H9 (cell line): ENCODE measurements around the gene KIAA0513. TPM values are rescaled to one million over a fixed set of nuclear protein-coding genes. Genes with fewer than 3 reads are reported as not detected.

ENCODE experiments used
- DNase-seq: peaks from one replicate; pipeline ENCODE4 v3.0.0-alpha.2; 2017
- H2AFZ ChIP-seq: one replicate; pipeline ENCODE4 v1.6.1; 2013; ENCODE audit warnings: mild to moderate bottlenecking, low read length, control low read depth, moderate library complexity
- H2AK5ac ChIP-seq: 2 replicates; pipeline ENCODE4 v1.6.1; 2013; ENCODE audit warnings: low read length, control low read depth, mixed read lengths; ENCODE audit not compliant: insufficient read length
- H2BK120ac ChIP-seq: one replicate; pipeline ENCODE4 v1.6.1; 2013; ENCODE audit warnings: low read depth, mild to moderate bottlenecking, low read length, control low read depth, inconsistent platforms; ENCODE audit not compliant: poor library complexity, severe bottlenecking
- H2BK12ac ChIP-seq: 2 replicates; pipeline ENCODE4 v1.6.1; 2013; ENCODE audit warnings: low read length, control low read depth, mixed read lengths, low read depth; ENCODE audit not compliant: insufficient read length
- H2BK15ac ChIP-seq: 2 replicates; pipeline ENCODE4 v1.6.1; 2013; ENCODE audit warnings: low read depth, low read length, control low read depth
- H2BK20ac ChIP-seq: one replicate; pipeline ENCODE4 v1.6.1; 2013; ENCODE audit warnings: low read depth, mild to moderate bottlenecking, low read length, control low read depth, inconsistent platforms; ENCODE audit not compliant: poor library complexity, severe bottlenecking
- H2BK5ac ChIP-seq: 2 replicates; pipeline ENCODE4 v1.6.1; 2013; ENCODE audit warnings: low read length, control low read depth, mixed read lengths; ENCODE audit not compliant: insufficient read length
- H3K14ac ChIP-seq: 2 replicates; pipeline ENCODE4 v1.6.1; 2013; ENCODE audit warnings: low read length, control low read depth; ENCODE audit not compliant: insufficient read depth
- H3K18ac ChIP-seq: 2 replicates; pipeline ENCODE4 v1.6.1; 2013; ENCODE audit warnings: low read depth, mild to moderate bottlenecking, mixed read lengths, low read length, control low read depth; ENCODE audit not compliant: insufficient read length
- H3K23ac ChIP-seq: 2 replicates; pipeline ENCODE4 v1.6.1; 2013; ENCODE audit warnings: low read length, control low read depth, mixed read lengths, low read depth; ENCODE audit not compliant: insufficient read length
- H3K23me2 ChIP-seq: 2 replicates; pipeline ENCODE4 v1.6.1; 2013; ENCODE audit warnings: low read depth, mild to moderate bottlenecking, mixed read lengths, low read length, control low read depth; ENCODE audit not compliant: insufficient read length, poor library complexity, severe bottlenecking
- H3K27ac ChIP-seq: 2 replicates; pipeline ENCODE4 v1.5.1; 2013; ENCODE audit warnings: low read length, control low read depth, mixed read lengths, low read depth; ENCODE audit not compliant: insufficient read length
- H3K27me3 ChIP-seq: 2 replicates; pipeline ENCODE4 v1.6.1; 2013; ENCODE audit warnings: low read length, control low read depth, inconsistent platforms; ENCODE audit not compliant: insufficient read depth
- H3K4ac ChIP-seq: 2 replicates; pipeline ENCODE4 v1.6.1; 2013; ENCODE audit warnings: low read depth, mild to moderate bottlenecking, control low read depth, inconsistent platforms, low read length, moderate library complexity
- H3K4me1 ChIP-seq: 2 replicates; pipeline ENCODE4 v1.6.1; 2013; ENCODE audit warnings: low read length, control low read depth, inconsistent platforms; ENCODE audit not compliant: insufficient read depth
- H3K4me2 ChIP-seq: 2 replicates; pipeline ENCODE4 v1.6.1; 2013; ENCODE audit warnings: low read length, control low read depth, mixed read lengths; ENCODE audit not compliant: insufficient read length, insufficient read depth
- H3K56ac ChIP-seq: 2 replicates; pipeline ENCODE4 v1.6.1; 2013; ENCODE audit warnings: low read depth, mild to moderate bottlenecking, mixed read lengths, low read length, control low read depth; ENCODE audit not compliant: insufficient read length
- H3K79me1 ChIP-seq: 2 replicates; pipeline ENCODE4 v1.6.1; 2013; ENCODE audit warnings: low read depth, mild to moderate bottlenecking, moderate library complexity, low read length, control low read depth, inconsistent platforms; ENCODE audit not compliant: insufficient read depth, poor library complexity, severe bottlenecking
- H3K79me2 ChIP-seq: 2 replicates; pipeline ENCODE4 v1.6.1; 2013; ENCODE audit warnings: low read length, control low read depth, inconsistent platforms; ENCODE audit not compliant: insufficient read depth
- H3K9ac ChIP-seq: 2 replicates; pipeline ENCODE4 v1.6.1; 2013; ENCODE audit warnings: low read length, control low read depth, mixed read lengths; ENCODE audit not compliant: insufficient read length; ENCODE audit errors: extremely low read depth
- H3K9me3 ChIP-seq: one replicate; pipeline ENCODE4 v1.6.1; 2013; ENCODE audit warnings: low read depth, low read length, inconsistent platforms; ENCODE audit not compliant: control insufficient read depth
- H3T11ph ChIP-seq: one replicate; pipeline ENCODE4 v1.6.1; 2013; ENCODE audit warnings: mild to moderate bottlenecking, low read length, control low read depth, inconsistent platforms
- H4K20me1 ChIP-seq: one replicate; pipeline ENCODE4 v1.6.1; 2013; ENCODE audit not compliant: control insufficient read depth, insufficient read length, insufficient read depth
- H4K5ac ChIP-seq: 2 replicates; pipeline ENCODE4 v1.6.1; 2013; ENCODE audit warnings: low read depth, mild to moderate bottlenecking, mixed read lengths, low read length, control low read depth; ENCODE audit not compliant: insufficient read length
- H4K8ac ChIP-seq: replicated peaks from 2 replicates; pipeline ENCODE4 v1.6.1; 2013; ENCODE audit warnings: low read length, control low read depth, mixed read lengths, low read depth; ENCODE audit not compliant: insufficient read length
- H4K91ac ChIP-seq: 2 replicates; pipeline ENCODE4 v1.6.1; 2013; ENCODE audit warnings: low read depth, mild to moderate bottlenecking, moderate library complexity, mixed read lengths, low read length, control low read depth; ENCODE audit not compliant: insufficient read length
- H3K27ac Mint-ChIP-seq, 3 experiments: 2 replicates in 2 of 3; 3 replicates in 1 of 3; pipeline ENCODE4 v1.8.0; 2020 to 2021; ENCODE audit warnings: mixed read lengths in 3 of 3, mild to moderate bottlenecking in 1 of 3, moderate library complexity in 1 of 3
- H3K27me3 Mint-ChIP-seq: 2 replicates; pipeline ENCODE4 v1.8.0; 2021; ENCODE audit warnings: low read depth, mild to moderate bottlenecking, moderate library complexity, mixed read lengths
- H3K36me3 Mint-ChIP-seq, 3 experiments: 2 replicates in 2 of 3; 3 replicates in 1 of 3; pipeline ENCODE4 v1.8.0; 2020 to 2021; ENCODE audit warnings: low read depth in 3 of 3, mixed read lengths in 3 of 3; ENCODE audit not compliant: insufficient read depth in 1 of 3
- H3K4me1 Mint-ChIP-seq, 2 experiments: 2 replicates each; pipeline ENCODE4 v1.8.0; 2020; ENCODE audit warnings: mixed read lengths in 2 of 2
- H3K4me3 Mint-ChIP-seq, 2 experiments: 2 replicates in 1 of 2; 3 replicates in 1 of 2; pipeline ENCODE4 v1.8.0; 2020 to 2021; ENCODE audit warnings: mild to moderate bottlenecking in 2 of 2, mixed read lengths in 2 of 2, moderate library complexity in 1 of 2
- H3K9me3 Mint-ChIP-seq, 2 experiments: 2 replicates in 1 of 2; 3 replicates in 1 of 2; pipeline ENCODE4 v1.8.0; 2020; ENCODE audit warnings: mild to moderate bottlenecking in 2 of 2, mixed read lengths in 2 of 2, moderate library complexity in 1 of 2
- CTCF ChIP-seq: fragments of 200-600 bp; sonication (generic); conservative IDR thresholded peaks from 3 replicates; pipeline ENCODE4 v1.8.0; 2021; ENCODE audit warnings: antibody characterized with exemption, mild to moderate bottlenecking
- WGBS: extraction: QIAGEN DNeasy Blood & Tissue Kit; methylation state at CpG from one replicate; pipeline ENCODE4 v1.1.7; 2013; ENCODE audit warnings: missing lambda C conversion rate, low lambda C conversion rate, mixed read lengths; ENCODE audit not compliant: insufficient read length; ENCODE audit errors: extremely low coverage; 5-methylcytosine and 5-hydroxymethylcytosine counted together
- total RNA-seq: library from RNA; stranded (reverse); gene quantifications from 2 replicates; pipeline ENCODE4 v1.2.1, GENCODE V29; 2021

Gene KIAA0513
- total RNA-seq, 1 experiment from 2014 or later = 4.7 TPM

GRCh38 chr16:85134789-85135142, 107.2 kb downstream of the KIAA0513 start:
- Mint-ChIP-seq H3K27me3 (peaks cover 18% of the 10 kb centered on the region), H3K4me1 (peaks cover 12 to 26% of the 10 kb centered on the region in 2 experiments), H3K36me3 (no peaks in the 10 kb centered on the region), H3K27ac (no peak overlapping the region), H3K4me3 (no peak overlapping the region), H3K9me3 (peaks cover 0 to 3% of the 10 kb centered on the region in 2 experiments; a peak in 2 of 5 replicates)
- Histone ChIP-seq H2BK15ac (no peak overlapping the region), H3K27me3 (no peaks in the 10 kb centered on the region), H2AK5ac (no peak overlapping the region), H4K5ac (no peak overlapping the region), H4K8ac (no peak overlapping the region), H3K56ac (no peak overlapping the region), H2BK12ac (no peak overlapping the region), H3K23ac (no peak overlapping the region), H3K23me2 (no peaks in the 10 kb centered on the region), H3K79me1 (no peaks in the 10 kb centered on the region), H3K18ac (no peak overlapping the region), H3K4me2 (no peak overlapping the region), H3K14ac (no peak overlapping the region), H2BK120ac (no peak overlapping the region), H3K79me2 (no peaks in the 10 kb centered on the region), H3K4me1 (no peaks in the 10 kb centered on the region; the same call in 1 of the 2 replicates), H3K4ac (no peak overlapping the region), H3K9me3 (no peaks in the 10 kb centered on the region), H3K9ac (no peak overlapping the region), H2AFZ (no peak overlapping the region), H2BK5ac (no peak overlapping the region), H2BK20ac (no peak overlapping the region), H3K27ac (no peak overlapping the region), H4K20me1 (no peaks in the 10 kb centered on the region), H3T11ph (no peak overlapping the region), H4K91ac (no peak overlapping the region)
- no peak for DNase-seq
- no peak for TF ChIP-seq CTCF
- no CpG with 5 or more reads among the region's 14 CpGs for WGBS
